ENCODE results near the gene AFAP1.

Gene AFAP1

GRCh38 chr4:7871356-7871755 is 68.3 kb downstream of the AFAP1 start:
- Mint-ChIP-seq H3K9me3 (no peaks in the 10 kb centered on the region), H3K27me3 (peaks cover 5% of the 10 kb centered on the region), H3K27ac (no peak overlapping the region), H3K4me1 (ENCODE audit: low read depth) (no peaks in the 10 kb centered on the region), H3K36me3 (ENCODE audit: low read depth) (no peaks in the 10 kb centered on the region), H3K4me3 (no peak overlapping the region)
- intact Hi-C loops (cut with micrococcal nuclease), result no loop called here

DNA sequence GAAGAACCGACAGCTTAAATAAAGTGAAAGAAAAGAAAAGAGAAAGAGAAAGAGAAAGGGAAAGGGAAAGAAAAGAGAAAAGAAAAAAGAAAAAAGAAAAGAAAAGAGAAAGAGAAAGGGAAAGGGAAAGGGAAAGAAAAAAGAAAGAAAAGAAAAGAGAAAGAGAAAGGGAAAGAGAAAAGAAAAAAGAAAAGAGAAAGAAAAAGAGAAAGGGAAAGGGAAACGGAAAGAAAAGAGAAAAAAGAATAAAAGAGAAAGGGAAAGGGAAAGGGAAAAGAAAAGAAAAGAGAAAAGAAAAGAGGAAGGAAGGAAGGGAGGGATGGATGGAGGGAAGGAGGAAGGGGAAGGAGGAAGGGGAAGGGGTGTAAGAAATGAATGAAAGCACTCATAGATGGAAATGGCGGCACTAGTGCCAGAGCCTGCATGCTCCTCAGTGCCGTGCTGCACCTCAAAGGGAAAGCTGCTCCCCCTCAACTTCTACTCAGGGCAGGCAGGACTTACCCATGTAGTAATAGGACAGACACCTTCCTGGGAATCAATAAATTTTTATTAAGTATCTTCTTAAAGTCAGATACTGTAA is 70.7 kb downstream of the AFAP1 start:
- intact Hi-C loops (cut with micrococcal nuclease), result no loop called here
- Mint-ChIP-seq H3K27ac (no peak overlapping the region), H3K9me3 (peaks cover 3% of the 10 kb centered on the region), H3K36me3 (ENCODE audit: low read depth) (no peaks in the 10 kb centered on the region), H3K4me3 (no peak overlapping the region), H3K4me1 (ENCODE audit: low read depth) (no peaks in the 10 kb centered on the region), H3K27me3 (no peaks in the 10 kb centered on the region)

DNA sequence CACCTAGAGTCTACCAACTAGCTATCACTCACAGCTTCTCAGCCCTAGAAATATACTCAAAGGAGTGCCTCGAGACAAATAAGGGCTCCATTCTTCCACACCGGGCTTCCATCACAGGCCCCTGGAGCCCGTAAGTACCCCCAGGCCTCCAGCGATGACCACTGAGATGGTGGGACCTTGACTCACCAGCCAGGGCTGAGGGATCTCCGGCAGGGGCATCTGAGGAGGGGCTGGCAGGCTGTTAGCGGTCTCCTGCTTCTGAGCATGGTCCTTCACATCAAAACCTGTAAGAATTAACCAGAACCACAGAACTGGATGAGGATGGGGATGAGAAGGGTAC is 71.3 kb downstream of the AFAP1 start:
- no peaks in the 10 kb centered on the region for H3K27me3 Mint-ChIP-seq
- no peaks in the 10 kb centered on the region for H3K4me1 Mint-ChIP-seq (ENCODE audit: low read depth)
- H3K9me3 Mint-ChIP-seq, result peaks cover 9% of the 10 kb centered on the region
- no peaks in the 10 kb centered on the region for H3K36me3 Mint-ChIP-seq (ENCODE audit: low read depth)
- no peak overlapping the region for H3K4me3 Mint-ChIP-seq
- intact Hi-C loops (cut with micrococcal nuclease), result no loop called here
- no peak overlapping the region for H3K27ac Mint-ChIP-seq

DNA sequence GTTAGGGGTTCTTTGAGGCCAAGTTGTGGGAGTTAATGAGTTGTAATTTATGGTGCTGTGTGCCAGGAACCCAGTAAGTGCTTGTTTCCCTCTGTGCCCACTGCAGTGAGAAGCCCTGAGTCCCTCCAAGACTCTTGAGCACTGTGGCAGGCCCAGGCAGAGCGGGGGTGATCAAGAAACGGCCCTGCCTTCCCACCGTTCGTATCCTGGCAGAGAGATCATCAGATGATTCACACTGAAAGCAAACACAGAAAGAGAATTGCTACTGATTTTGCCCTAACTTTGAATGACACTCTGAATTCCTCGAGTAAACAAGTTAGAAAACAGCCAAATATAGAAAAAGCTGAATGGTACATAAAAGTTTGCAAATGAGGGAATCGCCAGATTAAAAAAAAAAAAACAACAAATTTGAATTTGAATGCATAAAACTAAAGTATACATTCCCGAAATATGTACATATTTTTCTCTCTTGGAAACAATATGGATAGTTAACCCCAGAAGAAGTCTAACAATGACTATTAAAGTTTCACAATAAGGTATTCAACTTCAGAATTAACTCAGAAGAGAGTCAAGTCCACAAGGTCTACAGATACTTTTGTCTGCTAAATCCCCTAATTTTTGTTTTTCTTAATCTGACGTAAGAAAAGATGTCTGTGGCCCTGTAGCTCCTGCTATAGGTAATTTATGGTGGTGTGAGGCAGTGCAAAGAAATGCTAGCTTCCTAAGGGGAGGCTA is 71.8 kb downstream of the AFAP1 start:
- intact Hi-C loops (cut with micrococcal nuclease), result no loop called here
- Mint-ChIP-seq H3K4me1 (ENCODE audit: low read depth) (no peaks in the 10 kb centered on the region), H3K36me3 (ENCODE audit: low read depth) (no peaks in the 10 kb centered on the region), H3K9me3 (peaks cover 9% of the 10 kb centered on the region), H3K27me3 (no peaks in the 10 kb centered on the region), H3K27ac (no peak overlapping the region), H3K4me3 (no peak overlapping the region)

DNA sequence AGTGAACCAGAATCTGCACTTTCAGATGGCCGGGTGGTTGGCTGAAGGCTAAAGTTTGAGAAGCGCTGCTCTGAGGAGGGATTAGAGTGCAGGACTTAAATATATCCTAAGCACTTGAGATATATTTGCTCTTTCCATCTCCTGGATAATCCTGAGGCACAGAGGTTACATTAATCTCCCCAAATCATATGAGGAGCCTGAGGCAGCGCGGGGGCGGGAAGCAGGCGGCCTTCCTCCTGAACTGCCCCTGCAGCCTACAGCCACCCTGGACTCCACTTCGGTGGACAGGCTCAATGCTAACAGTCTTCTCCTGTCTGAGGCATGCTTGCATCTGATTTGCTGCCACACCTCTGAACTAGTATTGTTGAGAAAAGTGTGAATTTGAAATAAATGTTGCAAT is 72.5 kb downstream of the AFAP1 start:
- H3K36me3 Mint-ChIP-seq (ENCODE audit: low read depth), result no peaks in the 10 kb centered on the region
- no peaks in the 10 kb centered on the region for H3K4me1 Mint-ChIP-seq (ENCODE audit: low read depth)
- no peak overlapping the region for H3K4me3 Mint-ChIP-seq
- intact Hi-C loops (cut with micrococcal nuclease), result no loop called here
- H3K27me3 Mint-ChIP-seq, result no peaks in the 10 kb centered on the region
- H3K27ac Mint-ChIP-seq, result no peak overlapping the region
- peaks cover 9% of the 10 kb centered on the region for H3K9me3 Mint-ChIP-seq

- intact Hi-C loops (cut with micrococcal nuclease), result no loop called here
- H3K4me1 Mint-ChIP-seq (ENCODE audit: low read depth), result no peaks in the 10 kb centered on the region
- no peaks in the 10 kb centered on the region for H3K27me3 Mint-ChIP-seq
- H3K27ac Mint-ChIP-seq, result no peak overlapping the region
- no peak overlapping the region for H3K4me3 Mint-ChIP-seq
- peaks cover 9% of the 10 kb centered on the region for H3K9me3 Mint-ChIP-seq
- H3K36me3 Mint-ChIP-seq (ENCODE audit: low read depth), result no peaks in the 10 kb centered on the region
Observed at GRCh38 chr4:7865533-7865932, 74.1 kb downstream of the AFAP1 start.

DNA sequence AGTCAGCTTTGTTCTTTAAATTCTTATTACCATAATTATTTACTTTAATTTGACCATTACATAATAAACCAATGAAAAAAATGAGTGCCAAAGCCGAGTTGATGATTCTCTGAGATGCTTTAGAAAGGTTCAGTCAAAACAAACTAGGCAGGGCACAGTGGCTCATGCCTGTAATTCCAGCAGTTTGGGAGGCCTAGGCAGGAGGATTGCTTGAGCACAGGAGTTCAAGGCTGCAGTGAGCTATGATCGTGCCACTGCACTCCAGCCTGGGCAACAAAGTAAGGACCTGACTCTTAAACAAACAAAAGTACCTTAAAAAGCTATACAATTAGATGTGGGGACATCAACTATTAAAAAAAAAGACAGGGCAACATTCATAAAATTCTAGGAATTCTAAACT is 75.0 kb downstream of the AFAP1 start:
- H3K36me3 Mint-ChIP-seq (ENCODE audit: low read depth), result no peaks in the 10 kb centered on the region
- H3K27me3 Mint-ChIP-seq, result no peaks in the 10 kb centered on the region
- intact Hi-C loops (cut with micrococcal nuclease), result no loop called here
- H3K4me1 Mint-ChIP-seq (ENCODE audit: low read depth), result no peaks in the 10 kb centered on the region
- H3K9me3 Mint-ChIP-seq, result peaks cover 9% of the 10 kb centered on the region
- no peak overlapping the region for H3K4me3 Mint-ChIP-seq
- H3K27ac Mint-ChIP-seq, result no peak overlapping the region

DNA sequence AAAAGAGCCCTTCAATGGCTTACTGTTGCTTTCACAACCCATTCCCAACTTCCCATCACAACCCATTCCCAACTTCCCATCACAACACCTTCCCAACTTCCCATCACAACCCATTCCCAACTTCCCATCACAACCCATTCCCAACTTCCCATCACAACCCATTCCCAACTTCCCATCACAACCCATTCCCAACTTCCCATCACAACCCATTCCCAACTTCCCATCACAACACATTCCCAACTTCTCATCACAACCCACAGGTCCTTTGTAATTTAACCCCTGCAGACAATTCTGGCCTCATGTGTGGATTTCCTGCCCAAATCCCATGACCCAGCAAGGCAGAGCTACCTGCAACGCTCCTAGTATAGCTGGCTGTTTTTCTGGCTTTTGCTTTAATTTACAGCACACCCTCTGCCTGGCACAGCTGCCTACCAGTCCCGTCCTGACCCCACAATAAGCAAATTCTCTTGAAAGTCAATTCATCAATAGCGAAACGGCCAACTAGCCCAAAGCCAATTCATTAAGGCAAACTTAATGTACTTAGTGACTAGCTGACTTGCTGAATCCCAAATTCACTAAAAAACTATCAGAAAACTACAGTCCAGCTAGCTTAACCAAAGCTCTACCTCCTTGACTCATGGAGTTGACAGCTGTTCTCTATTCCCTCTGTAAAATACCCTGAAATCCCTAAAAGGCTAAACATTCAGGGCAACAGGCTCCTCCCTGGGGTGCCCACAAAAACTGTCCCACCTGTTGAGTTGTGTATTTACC is 75.6 kb downstream of the AFAP1 start:
- Mint-ChIP-seq H3K36me3 (ENCODE audit: low read depth) (no peaks in the 10 kb centered on the region), H3K9me3 (peaks cover 9% of the 10 kb centered on the region), H3K27me3 (no peaks in the 10 kb centered on the region), H3K4me3 (no peak overlapping the region), H3K4me1 (ENCODE audit: low read depth) (no peaks in the 10 kb centered on the region), H3K27ac (no peak overlapping the region)
- intact Hi-C loops (cut with micrococcal nuclease), result no loop called here

DNA sequence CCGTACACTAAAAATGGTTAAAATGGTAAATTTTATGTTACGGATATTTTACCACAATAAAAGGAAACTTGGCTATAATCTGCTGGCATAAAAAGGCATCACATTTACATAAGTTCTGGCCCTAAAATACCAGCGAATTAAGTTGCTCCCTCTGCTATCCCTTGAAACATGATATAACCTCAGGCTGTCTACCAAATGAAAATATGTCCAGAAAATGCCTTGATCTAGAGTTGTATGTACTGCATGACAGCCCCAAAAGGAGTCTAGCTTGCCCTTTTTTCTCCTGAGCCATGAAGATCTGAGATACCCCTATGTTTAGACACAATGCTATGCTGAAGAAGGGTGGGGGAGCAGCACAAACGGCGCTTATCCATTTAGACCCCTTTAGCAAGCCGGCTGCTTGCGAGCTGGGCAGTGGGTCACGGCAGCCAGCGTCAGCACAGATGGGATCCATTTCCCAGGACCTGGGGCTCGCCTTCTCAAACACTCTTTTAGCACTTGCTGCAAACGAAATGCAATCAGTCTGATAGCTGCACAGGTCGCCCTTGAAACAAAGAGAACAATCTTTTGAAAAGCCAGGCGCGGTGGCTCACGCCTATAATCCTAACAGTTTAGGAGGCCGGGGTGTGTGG is 77.0 kb downstream of the AFAP1 start:
- no peak overlapping the region for H3K4me3 Mint-ChIP-seq
- peaks cover 9% of the 10 kb centered on the region for H3K9me3 Mint-ChIP-seq
- no peaks in the 10 kb centered on the region for H3K4me1 Mint-ChIP-seq (ENCODE audit: low read depth)
- no peaks in the 10 kb centered on the region for H3K36me3 Mint-ChIP-seq (ENCODE audit: low read depth)
- H3K27me3 Mint-ChIP-seq, result no peaks in the 10 kb centered on the region
- no peak overlapping the region for H3K27ac Mint-ChIP-seq
- intact Hi-C loops (cut with micrococcal nuclease), result no loop called here

- intact Hi-C loops (cut with micrococcal nuclease), result no loop called here
- peaks cover 2% of the 10 kb centered on the region for H3K27me3 Mint-ChIP-seq
- no peak overlapping the region for H3K27ac Mint-ChIP-seq
- H3K4me1 Mint-ChIP-seq (ENCODE audit: low read depth), result no peaks in the 10 kb centered on the region
- no peak overlapping the region for H3K4me3 Mint-ChIP-seq
- peaks cover 9% of the 10 kb centered on the region for H3K9me3 Mint-ChIP-seq
- H3K36me3 Mint-ChIP-seq (ENCODE audit: low read depth), result no peaks in the 10 kb centered on the region
Observed at GRCh38 chr4:7861440-7861881, 78.2 kb downstream of the AFAP1 start.

GRCh38 chr4:7860600-7861163 is 79.0 kb downstream of the AFAP1 start:
- H3K27ac Mint-ChIP-seq, result no peak overlapping the region

DNA sequence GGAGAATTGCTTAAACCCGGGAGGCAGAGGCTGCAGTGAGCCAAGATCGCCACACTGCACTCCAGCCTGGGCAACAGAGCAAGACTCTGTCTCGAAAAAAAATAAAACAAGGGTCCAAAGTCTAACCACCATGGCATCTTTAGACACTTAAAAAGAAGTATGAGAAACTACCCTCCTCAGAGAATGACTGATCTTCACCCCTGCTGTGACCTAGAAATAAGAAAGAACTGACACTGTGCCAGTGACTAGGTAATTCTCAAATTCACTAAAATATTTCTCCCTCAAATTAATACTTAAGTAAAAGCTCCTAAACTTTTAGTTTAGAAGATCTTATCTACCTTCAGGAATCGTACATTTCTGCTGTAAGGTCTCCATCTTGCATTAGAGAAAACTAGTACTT is 80.3 kb downstream of the AFAP1 start:
- no peak overlapping the region for H3K27ac Mint-ChIP-seq
- H3K4me1 Mint-ChIP-seq (ENCODE audit: low read depth), result no peaks in the 10 kb centered on the region
- H3K36me3 Mint-ChIP-seq (ENCODE audit: low read depth), result no peaks in the 10 kb centered on the region
- intact Hi-C loops (cut with micrococcal nuclease), result no loop called here
- no peak overlapping the region for H3K4me3 Mint-ChIP-seq
- peaks cover 2% of the 10 kb centered on the region for H3K27me3 Mint-ChIP-seq
- H3K9me3 Mint-ChIP-seq, result peaks cover 9% of the 10 kb centered on the region

More at GRCh38 chr4:7860600-7861163, 79.0 kb downstream of the AFAP1 start:
- H3K9me3 Mint-ChIP-seq, result peaks cover 9% of the 10 kb centered on the region
- peaks cover 2% of the 10 kb centered on the region for H3K27me3 Mint-ChIP-seq
- H3K36me3 Mint-ChIP-seq (ENCODE audit: low read depth), result no peaks in the 10 kb centered on the region
- intact Hi-C loops (cut with micrococcal nuclease), result no loop called here
- H3K4me3 Mint-ChIP-seq, result no peak overlapping the region
- H3K4me1 Mint-ChIP-seq (ENCODE audit: low read depth), result no peaks in the 10 kb centered on the region

DNA sequence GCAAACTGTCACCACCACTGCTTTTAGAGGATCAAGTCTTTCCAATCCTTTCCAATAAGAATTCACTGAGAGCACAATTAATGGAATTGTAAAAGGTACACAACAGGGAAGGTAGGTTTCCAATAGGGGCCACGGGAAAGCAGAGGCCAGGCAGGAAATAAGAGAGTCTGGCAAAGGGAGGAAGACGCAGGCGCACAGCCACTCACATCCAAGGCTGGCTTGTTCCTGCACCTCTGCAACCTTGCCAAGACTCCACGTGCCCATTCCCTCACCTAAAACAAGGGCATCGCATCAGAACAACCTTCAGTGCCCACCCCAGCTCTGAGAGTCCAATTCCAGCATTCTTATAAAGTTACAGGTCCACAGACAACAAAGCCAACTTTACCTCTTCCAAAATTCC is 81.2 kb downstream of the AFAP1 start:
- intact Hi-C loops (cut with micrococcal nuclease), result no loop called here
- no peak overlapping the region for H3K4me3 Mint-ChIP-seq
- H3K4me1 Mint-ChIP-seq (ENCODE audit: low read depth), result no peaks in the 10 kb centered on the region
- peaks cover 2% of the 10 kb centered on the region for H3K27me3 Mint-ChIP-seq
- peaks cover 2% of the 10 kb centered on the region for H3K9me3 Mint-ChIP-seq
- no peaks in the 10 kb centered on the region for H3K36me3 Mint-ChIP-seq (ENCODE audit: low read depth)
- no peak overlapping the region for H3K27ac Mint-ChIP-seq

DNA sequence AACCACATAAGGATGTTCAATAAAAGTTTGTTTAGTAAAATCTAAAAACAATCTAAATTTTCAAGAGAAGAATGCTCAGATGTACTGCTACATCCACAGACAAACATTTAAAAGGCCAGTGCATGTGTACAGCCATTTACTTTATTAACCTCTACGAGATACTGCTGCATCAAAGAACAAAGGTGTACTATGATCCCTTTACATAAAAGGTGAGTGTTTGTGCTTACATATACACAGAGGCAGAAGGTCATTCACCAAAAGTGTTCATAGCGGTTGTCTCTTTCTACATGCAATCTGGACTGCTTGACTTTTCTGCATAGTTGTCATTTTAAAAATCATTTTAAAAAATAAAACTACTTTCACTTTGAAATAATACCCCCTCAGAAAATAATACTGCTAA is 81.7 kb downstream of the AFAP1 start:
- no peak overlapping the region for H3K27ac Mint-ChIP-seq
- intact Hi-C loops (cut with micrococcal nuclease), result no loop called here
- no peaks in the 10 kb centered on the region for H3K9me3 Mint-ChIP-seq
- H3K36me3 Mint-ChIP-seq (ENCODE audit: low read depth), result no peaks in the 10 kb centered on the region
- peaks cover 2% of the 10 kb centered on the region for H3K27me3 Mint-ChIP-seq
- no peak overlapping the region for H3K4me3 Mint-ChIP-seq
- H3K4me1 Mint-ChIP-seq (ENCODE audit: low read depth), result no peaks in the 10 kb centered on the region

All from dendritic cell treated with granulocyte-macrophage colony-stimulating factor and Interleukin-4, amounts not matched to agents 40 ng/mL and 50 ng/mL, for 4 days (primary cell).